ENCODE measurements around the gene PFN1.

PFN1 gene

GRCh38 chr17:4967539-4968485 lies 19.5 kb upstream of the PFN1 start, which contains the start of gene SPAG7:
TSS of gene SPAG7 (minus strand) at chr17:4967817. CDS start at chr17:4967804, 13 bp downstream.
- peak; percentile 92 for DNase-seq

DNA sequence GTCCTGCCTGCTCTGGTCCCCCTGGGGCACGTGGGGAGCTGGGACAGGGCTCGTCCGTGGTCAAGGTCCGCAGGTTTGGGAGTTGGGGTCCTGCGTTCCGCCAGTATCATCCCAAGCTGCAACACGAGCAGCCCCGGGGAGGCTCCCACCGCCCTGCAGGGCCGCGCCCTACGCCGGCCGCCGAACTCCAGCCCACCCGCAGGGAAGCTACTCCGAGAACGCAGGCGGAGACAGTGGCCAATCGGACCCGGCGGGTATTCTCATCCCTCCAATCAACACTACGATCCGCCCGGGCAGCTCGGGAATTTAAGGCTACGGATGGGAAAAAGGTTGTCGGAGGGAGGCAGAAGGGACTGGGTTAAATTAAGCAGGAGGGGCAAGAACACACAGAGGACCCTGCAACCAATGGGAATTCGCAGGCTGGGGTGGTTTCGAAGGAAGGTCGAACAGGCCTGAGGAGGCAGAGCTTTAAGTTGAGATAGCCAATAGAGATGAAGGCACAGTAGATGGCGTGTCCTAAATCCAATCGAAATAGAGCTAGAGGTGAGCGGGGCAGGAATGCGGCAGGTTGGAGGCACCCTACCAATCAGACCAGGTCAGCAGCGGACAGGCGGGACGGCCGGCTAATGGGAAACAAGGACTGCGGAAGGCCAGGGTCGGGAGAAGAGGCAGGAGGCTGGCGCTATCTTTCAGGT lies 18.7 kb upstream of the PFN1 start:
- peak; percentile 96 for DNase-seq

- DNase-seq: no peak
These were observed 17.1 kb upstream of the PFN1 start for GRCh38 chr17:4965311-4965986.

DNA sequence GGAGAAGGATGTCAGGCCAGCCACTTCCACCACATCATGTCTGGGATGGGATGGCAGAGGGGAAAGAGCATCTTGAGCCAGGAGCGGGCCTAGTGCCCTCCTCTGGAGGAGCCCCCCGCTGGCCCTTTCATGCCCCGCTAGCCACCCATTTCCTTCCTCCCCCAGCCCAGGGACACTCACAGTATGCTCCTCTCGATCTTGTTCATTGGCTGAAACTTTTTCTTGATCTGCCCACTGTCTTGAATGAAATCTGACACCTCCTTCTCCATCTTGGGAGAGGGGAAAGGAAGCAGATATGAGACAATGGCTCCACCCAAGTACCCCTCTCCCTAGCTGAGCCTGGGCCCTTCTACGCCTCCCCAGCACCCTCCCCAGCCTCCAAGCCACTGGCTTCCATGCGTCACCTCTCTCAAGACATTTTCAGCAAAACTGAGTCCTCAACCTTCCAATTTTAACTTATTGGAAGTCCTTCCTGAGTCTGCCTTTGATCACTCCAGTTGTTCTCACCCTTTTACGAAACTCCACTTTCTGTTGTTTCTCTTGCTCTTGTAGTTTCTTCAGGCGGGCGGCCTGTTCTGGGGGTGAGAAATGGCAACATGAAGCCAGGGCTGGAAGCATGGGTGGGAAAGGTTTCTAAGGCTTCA lies 12.1 kb upstream of the PFN1 start:
- DNase-seq: no peak

DNA sequence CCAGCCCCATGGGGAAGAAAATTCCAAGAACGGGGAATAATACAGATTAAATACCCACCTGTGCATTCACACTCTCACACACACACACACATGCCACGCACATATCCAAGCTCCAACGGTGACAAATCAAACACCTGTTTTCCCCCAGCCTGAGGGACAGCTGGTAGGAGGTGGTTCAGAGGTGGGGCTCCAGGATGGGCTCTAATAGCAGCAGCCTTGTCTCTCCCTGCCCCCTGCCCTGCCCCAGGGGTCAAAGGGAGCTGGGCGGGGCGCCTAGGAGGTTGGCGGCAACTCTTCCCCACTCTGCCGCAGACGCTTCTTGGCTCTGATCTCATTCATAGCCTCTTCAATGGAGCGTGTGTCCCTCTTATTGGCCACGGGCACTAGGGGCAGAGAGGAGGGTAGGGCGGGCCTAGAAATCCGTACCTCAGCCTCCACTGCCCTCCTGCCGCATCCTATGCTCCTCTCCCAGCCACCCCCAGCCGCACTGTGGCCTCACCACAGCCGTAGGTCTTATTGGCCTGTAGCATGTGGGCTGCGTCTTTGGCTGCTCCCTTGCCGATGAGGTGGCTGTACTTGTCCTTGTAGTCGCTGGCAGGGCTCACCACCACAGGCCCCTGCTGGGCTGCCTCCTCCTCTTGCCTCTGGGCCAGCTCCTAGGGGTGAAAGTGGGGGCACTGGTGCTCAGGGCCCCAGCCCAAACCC lies 11.1 kb upstream of the PFN1 start:
- DNase-seq: no peak

GRCh38 chr17:4958102-4958501 lies 9.8 kb upstream of the PFN1 start:
- no peak for DNase-seq

DNA sequence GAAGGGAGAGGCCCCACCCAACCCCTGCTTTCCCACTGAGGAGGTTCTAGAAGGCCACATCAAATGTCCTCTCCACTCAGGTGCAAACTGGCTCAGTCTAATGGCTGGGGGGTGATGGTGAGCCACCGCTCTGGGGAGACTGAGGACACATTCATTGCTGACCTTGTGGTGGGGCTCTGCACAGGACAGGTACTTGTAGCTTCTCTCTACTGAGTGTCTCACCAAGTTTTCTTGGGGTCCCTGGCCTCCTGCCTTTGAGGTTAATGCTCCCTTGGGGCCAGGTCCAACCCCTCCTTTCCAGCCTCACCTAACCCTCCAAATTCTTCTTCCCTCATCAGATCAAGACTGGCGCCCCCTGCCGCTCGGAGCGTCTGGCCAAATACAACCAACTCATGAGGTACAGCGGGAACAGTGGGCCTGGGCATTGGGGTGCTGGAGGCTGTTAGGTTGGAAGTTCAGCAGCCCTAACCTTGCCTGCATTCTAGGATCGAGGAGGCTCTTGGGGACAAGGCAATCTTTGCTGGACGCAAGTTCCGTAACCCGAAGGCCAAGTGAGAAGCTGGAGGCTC lies 8.2 kb upstream of the PFN1 start:
- no peak for DNase-seq

GRCh38 chr17:4955091-4955490 lies 6.8 kb upstream of the PFN1 start:
- DNase-seq: no peak

DNA sequence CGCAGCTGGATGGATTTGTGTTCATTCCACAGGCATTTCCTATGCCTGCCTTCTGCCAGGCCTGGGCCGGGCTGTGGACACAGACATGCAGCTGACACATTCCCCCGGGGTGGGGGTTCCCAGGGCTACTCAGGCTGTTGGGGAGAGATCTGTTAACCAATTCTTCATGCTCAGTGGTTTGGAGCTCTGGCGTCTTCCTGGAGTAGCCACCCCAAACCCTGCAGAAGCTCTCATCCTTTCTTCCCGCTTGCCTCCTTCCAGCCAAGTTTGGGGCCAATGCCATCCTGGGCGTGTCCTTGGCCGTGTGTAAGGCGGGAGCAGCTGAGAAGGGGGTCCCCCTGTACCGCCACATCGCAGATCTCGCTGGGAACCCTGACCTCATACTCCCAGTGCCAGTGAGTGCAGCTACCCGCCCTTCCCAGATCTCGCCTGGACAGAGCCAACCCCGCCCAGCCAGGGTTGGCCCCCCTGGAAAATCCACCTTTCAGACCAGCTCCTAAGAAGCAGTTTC lies 5.2 kb upstream of the PFN1 start:
- DNase-seq: no peak

GRCh38 chr17:4951486-4951885 lies 3.2 kb upstream of the PFN1 start:
- DNase-seq: no peak

DNA sequence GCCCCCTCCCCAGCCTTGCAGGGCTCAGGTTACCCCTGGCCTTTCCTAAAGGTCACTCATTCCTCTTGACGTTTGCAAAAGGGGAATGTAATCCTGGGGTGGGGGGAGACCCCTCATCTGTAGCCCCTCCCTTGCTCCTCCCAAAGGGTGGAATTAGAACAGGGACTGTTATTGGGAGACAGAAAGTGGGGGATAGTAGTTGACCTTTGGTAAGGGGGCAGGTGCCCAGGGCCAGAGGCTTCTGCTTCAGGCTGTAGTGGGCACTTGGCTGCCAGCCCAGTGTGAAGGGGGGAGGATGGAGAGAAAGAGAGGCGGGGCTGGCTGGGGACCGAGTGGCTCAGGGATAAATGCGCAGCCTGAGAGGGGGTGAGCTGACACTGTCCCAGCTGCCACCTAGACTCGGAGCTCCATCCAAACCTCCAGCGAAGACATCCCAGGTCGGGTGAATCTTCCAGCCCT lies 2.4 kb upstream of the PFN1 start, which contains the start of gene ENO3:
Gene ENO3 (plus strand): TSS at position 374 of the 459 bp plus-strand sequence. CDS start 711 bp downstream, outside the sequence.
- no peak for DNase-seq

GRCh38 chr17:4950075-4950745 lies 1.9 kb upstream of the PFN1 start:
- DNase-seq: no peak

DNA sequence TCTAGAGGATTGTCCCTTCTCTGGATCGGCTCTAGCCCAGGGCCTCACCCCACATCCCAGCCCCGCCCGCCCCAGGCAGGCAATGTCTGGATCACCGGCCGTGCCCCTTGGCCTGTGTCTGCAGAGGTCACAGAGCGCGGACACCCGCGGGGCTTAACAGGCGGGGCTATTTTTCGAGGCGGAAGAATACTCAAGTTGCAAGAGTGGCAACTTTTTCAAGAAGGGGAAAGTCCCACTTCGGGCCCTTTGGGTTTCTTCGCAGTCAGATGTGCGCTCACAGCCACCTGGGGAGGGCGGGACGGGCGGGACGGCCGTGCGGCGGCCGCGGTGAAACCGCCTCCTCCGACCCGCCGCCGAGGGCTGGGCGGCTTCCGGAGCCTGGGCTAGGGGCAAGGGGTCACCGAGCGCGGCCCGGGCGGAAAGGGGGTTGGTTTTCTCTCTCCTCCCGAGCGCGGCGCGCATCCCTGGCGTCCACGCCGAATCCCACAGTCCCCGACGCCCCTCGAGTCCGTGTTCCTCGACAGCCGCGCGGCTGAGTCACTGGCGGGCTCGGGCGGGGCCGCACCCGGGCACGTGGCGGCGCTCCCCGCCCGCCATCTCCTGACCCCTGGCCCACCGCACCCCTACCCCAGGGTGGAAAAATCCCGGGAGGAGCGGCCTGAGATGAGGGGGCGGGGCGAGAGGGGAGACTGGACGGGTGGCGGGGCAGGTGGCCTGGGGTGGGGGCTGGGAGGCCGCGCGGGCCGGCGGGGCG lies 1.2 kb upstream of the PFN1 start:
- DNase-seq: no peak

- peak; percentile 73 for DNase-seq
These were observed 596 bp upstream of the PFN1 start for GRCh38 chr17:4948931-4949320.

DNA sequence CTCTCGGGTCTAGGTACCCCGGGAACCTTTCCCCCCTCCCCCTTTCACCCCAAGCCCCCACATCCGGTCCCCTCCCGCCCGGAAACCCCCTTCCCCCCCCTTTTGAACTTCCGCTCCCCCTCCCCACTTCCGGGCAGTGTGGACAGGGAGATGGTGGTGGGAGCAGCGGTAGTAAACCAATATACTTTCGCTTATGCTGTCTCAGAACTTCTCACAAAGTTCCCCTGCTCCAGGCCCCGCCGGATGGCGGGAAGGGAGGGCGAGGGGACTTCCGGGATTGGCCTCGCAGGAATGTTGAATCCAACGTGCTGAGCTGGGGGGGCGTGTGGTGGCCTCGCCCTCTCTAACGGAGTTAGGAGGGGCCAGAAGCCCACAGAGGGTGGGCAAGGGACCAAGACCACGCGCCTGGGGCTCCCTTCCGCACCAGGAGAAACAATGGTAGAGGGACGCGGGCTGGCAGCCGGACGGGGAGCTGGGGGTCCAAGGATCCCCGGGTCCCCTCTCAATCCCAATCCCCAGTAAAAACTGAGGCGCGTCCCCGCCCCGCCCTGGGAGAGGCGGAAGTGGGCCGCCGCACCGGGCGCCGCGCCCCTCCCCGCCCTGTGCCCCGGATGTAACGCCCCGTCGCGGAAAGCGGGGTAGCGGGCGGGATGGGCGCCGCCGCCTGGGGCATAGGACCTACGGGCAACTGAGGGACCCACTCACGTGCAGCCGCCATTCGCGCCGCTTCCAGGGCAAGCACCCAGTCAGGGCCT lies 742 bp downstream of the PFN1 start:
- peak; percentile 11 for DNase-seq

- no peak for DNase-seq
These were observed 1.3 kb downstream of the PFN1 start for GRCh38 chr17:4947010-4947410.

DNA sequence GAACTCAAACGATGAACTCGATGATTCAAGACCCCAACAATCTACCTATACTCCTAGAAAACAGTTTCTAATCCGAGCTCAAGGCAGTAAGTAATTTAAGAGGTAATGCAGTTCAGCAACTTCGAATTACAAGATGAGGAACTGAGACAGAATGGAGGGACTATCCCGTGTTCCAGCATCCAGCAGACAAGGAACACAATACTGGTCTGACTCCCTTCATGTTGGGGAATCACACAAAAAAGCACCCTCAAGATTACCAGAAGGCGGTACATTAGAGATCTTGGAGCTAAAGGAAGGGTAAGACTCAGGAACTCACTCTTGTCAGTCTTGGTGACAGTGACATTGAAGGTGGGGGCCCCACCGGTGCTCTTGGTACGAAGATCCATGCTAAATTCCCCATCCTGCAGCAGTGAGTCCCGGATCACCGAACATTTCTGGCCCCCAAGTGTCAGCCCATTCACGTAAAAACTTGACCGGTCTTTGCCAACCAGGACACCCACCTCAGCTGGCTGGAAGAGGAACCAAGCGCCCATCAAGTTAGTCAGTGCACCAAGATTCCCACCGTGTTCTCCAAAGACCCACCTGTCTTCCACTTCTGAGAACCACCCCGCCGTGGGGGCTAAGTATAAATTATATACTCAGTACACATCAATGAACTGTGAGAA lies 1.9 kb downstream of the PFN1 start:
- no peak for DNase-seq

DNA sequence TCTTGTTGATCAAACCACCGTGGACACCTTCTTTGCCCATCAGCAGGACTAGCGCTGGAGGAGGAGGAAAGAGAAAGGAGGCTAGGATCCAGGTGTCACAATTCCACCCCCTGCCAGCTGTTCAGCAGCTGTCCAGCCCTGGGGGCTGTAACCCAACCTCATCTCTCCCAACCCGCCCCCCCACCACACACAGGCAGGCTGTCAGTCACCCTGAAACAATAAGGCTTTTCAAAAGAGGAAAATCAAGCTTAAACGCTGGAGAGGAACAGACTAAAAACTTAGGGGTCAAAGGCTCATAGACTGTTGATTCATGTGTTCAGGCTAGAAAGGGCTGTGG lies 2.4 kb downstream of the PFN1 start:
- no peak for DNase-seq
